Transverse colon (tissue), 3 donors: ENCODE data around the gene ZNF444.

Experiments
- EP300 ChIP-seq: sonication (generic); formaldehyde crosslinking; IDR thresholded peaks from one replicate; pipeline ENCODE4 v1.6.1; 2017; ENCODE audit warnings: antibody characterized with exemption, low read depth
- TF ChIP-seq, protein P1 (sequence below), 5 experiments: fragments of 200-600 bp in 3 of 5; fragments of 450-650 bp in 2 of 5; sonication (generic) in 3 of 5; IDR thresholded peaks; 1 replicate in 2 of 5; 2 replicates in 3 of 5; pipeline ENCODE4 v1.5.1; 2016 to 2017; ENCODE audit warnings: antibody characterized with exemption in 5 of 5, inconsistent platforms in 3 of 5, mild to moderate bottlenecking in 2 of 5, moderate library complexity in 1 of 5

DNA sequence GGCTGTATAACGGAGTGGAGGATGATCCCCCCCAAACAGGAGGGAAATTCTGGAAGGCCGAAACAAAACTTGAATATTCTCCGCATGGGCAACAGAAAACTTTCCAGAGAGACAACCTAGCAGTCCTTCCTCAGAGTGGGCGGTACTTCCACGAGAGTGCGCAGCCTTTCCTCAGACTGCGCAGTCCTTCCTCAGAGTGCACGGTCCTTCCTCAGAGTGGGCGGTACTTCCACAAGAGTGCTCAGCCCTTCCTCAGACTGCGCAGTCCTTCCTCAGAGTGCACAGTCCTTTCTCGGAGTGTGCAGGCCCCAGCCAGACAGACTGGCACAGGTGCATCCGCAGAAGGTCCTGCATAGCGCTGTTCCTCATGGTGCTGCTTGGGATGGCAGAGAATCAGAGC lies 22.0 kb downstream of the ZNF444 start:
- TF ChIP-seq EP300: no peak
- TF ChIP-seq, protein P1, sequence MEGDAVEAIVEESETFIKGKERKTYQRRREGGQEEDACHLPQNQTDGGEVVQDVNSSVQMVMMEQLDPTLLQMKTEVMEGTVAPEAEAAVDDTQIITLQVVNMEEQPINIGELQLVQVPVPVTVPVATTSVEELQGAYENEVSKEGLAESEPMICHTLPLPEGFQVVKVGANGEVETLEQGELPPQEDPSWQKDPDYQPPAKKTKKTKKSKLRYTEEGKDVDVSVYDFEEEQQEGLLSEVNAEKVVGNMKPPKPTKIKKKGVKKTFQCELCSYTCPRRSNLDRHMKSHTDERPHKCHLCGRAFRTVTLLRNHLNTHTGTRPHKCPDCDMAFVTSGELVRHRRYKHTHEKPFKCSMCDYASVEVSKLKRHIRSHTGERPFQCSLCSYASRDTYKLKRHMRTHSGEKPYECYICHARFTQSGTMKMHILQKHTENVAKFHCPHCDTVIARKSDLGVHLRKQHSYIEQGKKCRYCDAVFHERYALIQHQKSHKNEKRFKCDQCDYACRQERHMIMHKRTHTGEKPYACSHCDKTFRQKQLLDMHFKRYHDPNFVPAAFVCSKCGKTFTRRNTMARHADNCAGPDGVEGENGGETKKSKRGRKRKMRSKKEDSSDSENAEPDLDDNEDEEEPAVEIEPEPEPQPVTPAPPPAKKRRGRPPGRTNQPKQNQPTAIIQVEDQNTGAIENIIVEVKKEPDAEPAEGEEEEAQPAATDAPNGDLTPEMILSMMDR (IDR thresholded peaks at IDR 0.05): no peak
